ENCODE results near the gene ADAMTSL2.
"Not testable (repeated sequence)": the region's sequence is repeated elsewhere in the genome, so short reads cannot be mapped to it uniquely, and the experiment has no call there.

Gene ADAMTSL2

GRCh38 chr9:133561976-133562554, 27.6 kb downstream of the ADAMTSL2 start:
- no peak for DNase-seq

- DNase-seq: no peak
Observed at GRCh38 chr9:133562611-133563290, 28.2 kb downstream of the ADAMTSL2 start.

- DNase-seq: no peak
Observed at GRCh38 chr9:133563291-133563796, 28.8 kb downstream of the ADAMTSL2 start.

GRCh38 chr9:133563814-133564213, 29.3 kb downstream of the ADAMTSL2 start:
- not testable (repeated sequence) for DNase-seq

GRCh38 chr9:133564451-133565116, 30.1 kb downstream of the ADAMTSL2 start:
- DNase-seq: no peak

GRCh38 chr9:133566382-133566781, 31.9 kb downstream of the ADAMTSL2 start:
- no peak for DNase-seq

GRCh38 chr9:133566817-133567216, 32.3 kb downstream of the ADAMTSL2 start:
- DNase-seq: no peak

GRCh38 chr9:133568186-133568585, 33.7 kb downstream of the ADAMTSL2 start:
- no peak for DNase-seq

GRCh38 chr9:133569121-133569785, 34.7 kb downstream of the ADAMTSL2 start:
- no peak for DNase-seq

- DNase-seq: no peak
Observed at GRCh38 chr9:133569891-133570690, 35.6 kb downstream of the ADAMTSL2 start.

- no peak for DNase-seq
Observed at GRCh38 chr9:133570691-133571080, 36.2 kb downstream of the ADAMTSL2 start.

- no peak for DNase-seq
Observed at GRCh38 chr9:133571391-133571890, 36.9 kb downstream of the ADAMTSL2 start.

GRCh38 chr9:133571896-133572595, 37.5 kb downstream of the ADAMTSL2 start:
- DNase-seq: no peak

- DNase-seq: no peak
Observed at GRCh38 chr9:133572821-133573361, 38.4 kb downstream of the ADAMTSL2 start.

GRCh38 chr9:133573791-133574515, 39.4 kb downstream of the ADAMTSL2 start:
- no peak for DNase-seq

- no peak for DNase-seq
Observed at GRCh38 chr9:133574771-133575170, 40.3 kb downstream of the ADAMTSL2 start.

GRCh38 chr9:133575186-133576030, 40.9 kb downstream of the ADAMTSL2 start:
- DNase-seq: no peak

- DNase-seq: no peak
Observed at GRCh38 chr9:133576031-133576874, 41.7 kb downstream of the ADAMTSL2 start.
